H1 (cell line): ENCODE results near the gene NRXN3. TPM values are rescaled to one million over a fixed set of nuclear protein-coding genes. Genes with fewer than 3 reads are reported as not detected.
A peak's percentile ranks its signal among the peaks of the same experiment; 100 is the strongest.

Experiments used
- CTCF ChIA-PET: fragments of 300-600 bp; sonication (Branson Sonifier 250); formaldehyde crosslinking; loops from one replicate; lab custom pipeline; 2021; ENCODE audit not compliant: partially characterized antibody; lab: Charles Lee
- POLR2A ChIA-PET: fragments of 300-600 bp; sonication (Branson Sonifier 250); formaldehyde crosslinking; loops from one replicate; lab custom pipeline; 2021; ENCODE audit warnings: inconsistent platforms; ENCODE audit not compliant: partially characterized antibody; lab: Charles Lee
- DNase-seq, 2 experiments: peaks; one replicate each; pipeline versions ENCODE4 v3.0.0 to v3.0.0-alpha.2; 2010 to 2022; ENCODE audit warnings: low spot score in 2 of 2, low read depth in 1 of 2, mixed read lengths in 1 of 2
- FAIRE-seq: peaks from 2 replicates; lab custom pipeline; 2011; peaks lifted over from hg19 to GRCh38; lab: Jason Lieb, UNC
- H2AFZ ChIP-seq: 2 replicates; pipeline ENCODE4 v1.8.1; 2012; ENCODE audit warnings: low read length, inconsistent platforms
- H2AK5ac ChIP-seq: 2 replicates; pipeline ENCODE4 v1.6.1; 2013; ENCODE audit warnings: low read depth, low read length
- H2BK120ac ChIP-seq: replicated peaks from 2 replicates; pipeline ENCODE3; 2013; ENCODE audit warnings: low read depth, low read length, inconsistent platforms
- H2BK12ac ChIP-seq: 2 replicates; pipeline ENCODE4 v1.6.1; 2013; ENCODE audit warnings: low read depth, low read length
- H2BK15ac ChIP-seq: 2 replicates; pipeline ENCODE4 v1.6.1; 2013; ENCODE audit warnings: low read length
- H2BK20ac ChIP-seq: 2 replicates; pipeline ENCODE4 v1.6.1; 2013; ENCODE audit warnings: low read length
- H2BK5ac ChIP-seq: 2 replicates; pipeline ENCODE4 v1.6.1; 2013; ENCODE audit warnings: low read depth, low read length
- H3K14ac ChIP-seq: 2 replicates; pipeline ENCODE4 v1.6.1; 2013; ENCODE audit warnings: inconsistent platforms; ENCODE audit not compliant: insufficient read length
- H3K18ac ChIP-seq: 2 replicates; pipeline ENCODE4 v1.6.1; 2013; ENCODE audit warnings: low read length; ENCODE audit errors: extremely low read depth
- H3K23ac ChIP-seq: 2 replicates; pipeline ENCODE4 v1.6.1; 2013; ENCODE audit warnings: inconsistent platforms; ENCODE audit not compliant: insufficient read length
- H3K23me2 ChIP-seq: 2 replicates; pipeline ENCODE4 v1.6.1; 2013; ENCODE audit warnings: low read depth, low read length
- H3K27ac ChIP-seq: 2 replicates; pipeline ENCODE4 v1.6.1; 2011; ENCODE audit warnings: low read depth, low read length, inconsistent platforms
- H3K27me3 ChIP-seq, 4 experiments: replicated peaks in 1 of 4; 1 replicate in 1 of 4; 2 replicates in 3 of 4; pipeline versions ENCODE4 v1.6.1 to v1.8.1; 2011 to 2013; ENCODE audit warnings: low read length in 3 of 4, mild to moderate bottlenecking in 3 of 4, inconsistent platforms in 2 of 4, mixed read lengths in 2 of 4, moderate library complexity in 1 of 4; ENCODE audit not compliant: control insufficient read depth in 3 of 4, insufficient read depth in 3 of 4; ENCODE audit errors: extremely low read depth in 1 of 4
- H3K36me3 ChIP-seq, 4 experiments: 2 replicates each; pipeline versions ENCODE4 v1.6.1 to v1.8.1; 2011 to 2013; ENCODE audit warnings: mild to moderate bottlenecking in 4 of 4, low read length in 3 of 4, moderate library complexity in 2 of 4, control low read depth in 1 of 4, inconsistent platforms in 1 of 4; ENCODE audit not compliant: insufficient read depth in 4 of 4, control insufficient read depth in 2 of 4
- H3K4ac ChIP-seq: replicated peaks from 2 replicates; pipeline ENCODE3; 2013; ENCODE audit warnings: low read length, low read depth, mixed read lengths, inconsistent platforms; ENCODE audit not compliant: insufficient read length
- H3K4me1 ChIP-seq, 4 experiments: replicated peaks in 1 of 4; 1 replicate in 1 of 4; 2 replicates in 3 of 4; pipeline versions ENCODE4 v1.6.1 to v1.8.1; 2011 to 2013; ENCODE audit warnings: low read length in 3 of 4, inconsistent platforms in 2 of 4, mixed read lengths in 1 of 4; ENCODE audit not compliant: insufficient read depth in 4 of 4, control insufficient read depth in 3 of 4
- H3K4me2 ChIP-seq, 2 experiments: 2 replicates each; pipeline versions ENCODE4 v1.6.1 to v1.8.1; 2011 to 2013; ENCODE audit warnings: low read depth in 2 of 2, low read length in 2 of 2, control low read depth in 1 of 2, inconsistent platforms in 1 of 2, mild to moderate bottlenecking in 1 of 2; ENCODE audit not compliant: insufficient read depth in 1 of 2
- H3K4me3 ChIP-seq, 4 experiments: fragments of 200-600, 300-600 bp in 1 of 4; sonication (generic), shearing (Covaris generic), sonication (Bioruptor Twin) in 1 of 4; 2 replicates each; pipeline versions ENCODE4 v1.5.1 to v1.8.1; 2011 to 2016; ENCODE audit warnings: low read length in 4 of 4, low read depth in 3 of 4, control low read depth in 2 of 4, inconsistent platforms in 2 of 4, mild to moderate bottlenecking in 2 of 4, mixed read lengths in 1 of 4, moderate library complexity in 1 of 4; ENCODE audit not compliant: insufficient read depth in 2 of 4; ENCODE audit errors: extremely low read depth in 1 of 4
- H3K56ac ChIP-seq: replicated peaks from 2 replicates; pipeline ENCODE3; 2013; ENCODE audit warnings: low read depth, mild to moderate bottlenecking, mixed read lengths, low read length, inconsistent platforms; ENCODE audit not compliant: insufficient read length
- H3K79me1 ChIP-seq: 2 replicates; pipeline ENCODE4 v1.6.1; 2013; ENCODE audit warnings: low read depth, low read length, control low read depth
- H3K79me2 ChIP-seq, 2 experiments: 2 replicates each; pipeline versions ENCODE4 v1.6.1 to v1.8.1; 2012 to 2013; ENCODE audit warnings: low read length in 2 of 2, mild to moderate bottlenecking in 2 of 2, inconsistent platforms in 1 of 2; ENCODE audit not compliant: insufficient read depth in 2 of 2, control insufficient read depth in 1 of 2
- H3K9ac ChIP-seq, 4 experiments: replicated peaks in 1 of 4; 1 replicate in 1 of 4; 2 replicates in 3 of 4; pipeline versions ENCODE4 v1.6.1 to v1.8.1; 2011 to 2013; ENCODE audit warnings: low read depth in 3 of 4, low read length in 3 of 4, control low read depth in 2 of 4, mild to moderate bottlenecking in 2 of 4, moderate library complexity in 2 of 4, inconsistent platforms in 1 of 4; ENCODE audit errors: extremely low read depth in 1 of 4
- H3K9me3 ChIP-seq, 2 experiments: 2 replicates each; pipeline versions ENCODE4 v1.6.1 to v1.8.1; 2012 to 2013; ENCODE audit warnings: mild to moderate bottlenecking in 2 of 2, moderate library complexity in 2 of 2, control low read depth in 1 of 2, inconsistent platforms in 1 of 2, low read depth in 1 of 2, low read length in 1 of 2, mixed read lengths in 1 of 2; ENCODE audit not compliant: insufficient read depth in 2 of 2
- H4K20me1 ChIP-seq, 2 experiments: replicated peaks in 1 of 2; 2 replicates each; pipeline versions ENCODE3 to v1.8.1; 2011 to 2013; ENCODE audit warnings: inconsistent platforms in 2 of 2, low read length in 2 of 2, mild to moderate bottlenecking in 1 of 2; ENCODE audit not compliant: insufficient read depth in 2 of 2, control insufficient read depth in 1 of 2
- H4K5ac ChIP-seq: 2 replicates; pipeline ENCODE4 v1.6.1; 2013; ENCODE audit warnings: low read length, low read depth, mixed read lengths, inconsistent platforms; ENCODE audit not compliant: insufficient read length
- H4K8ac ChIP-seq: 2 replicates; pipeline ENCODE4 v1.8.0; 2013; ENCODE audit warnings: mild to moderate bottlenecking, moderate library complexity, low read length, inconsistent platforms; ENCODE audit not compliant: insufficient read depth; ENCODE audit errors: extremely low read depth
- H4K91ac ChIP-seq: replicated peaks from 2 replicates; pipeline ENCODE3; 2013; ENCODE audit warnings: low read length, mixed read lengths, inconsistent platforms; ENCODE audit not compliant: insufficient read length
- BACH1 ChIP-seq: IDR thresholded peaks from 2 replicates; pipeline ENCODE4 v1.6.1; 2012; ENCODE audit warnings: low read length, improper control_type of control experiment
- CBX5 ChIP-seq: fragments of 300-800, 300-1000 bp; sonication (generic); IDR thresholded peaks from 2 replicates; pipeline ENCODE4 v1.7.1; 2016; ENCODE audit warnings: antibody characterized with exemption, low read length, low read depth
- CHD2 ChIP-seq: IDR thresholded peaks from 2 replicates; pipeline ENCODE4 v1.6.1; 2012; ENCODE audit warnings: low read length, improper control_type of control experiment
- JUN ChIP-seq: IDR thresholded peaks from 2 replicates; pipeline ENCODE4 v1.6.1; 2011; ENCODE audit warnings: low read depth, mild to moderate bottlenecking, improper control_type of control experiment, low read length
- JUND ChIP-seq: IDR thresholded peaks from 2 replicates; pipeline ENCODE4 v1.6.1; 2011; ENCODE audit warnings: mild to moderate bottlenecking, improper control_type of control experiment, low read length
- POLR2AphosphoS5 ChIP-seq: IDR thresholded peaks from 2 replicates; pipeline ENCODE4 v1.6.1; 2011; ENCODE audit warnings: low read depth, low read length
- RBBP5 ChIP-seq: IDR thresholded peaks from 2 replicates; pipeline ENCODE4 v1.7.1; 2012; ENCODE audit warnings: low read depth, mild to moderate bottlenecking, inconsistent platforms, low read length, moderate library complexity, borderline replicate concordance
- SIX5 ChIP-seq: IDR thresholded peaks from 2 replicates; pipeline ENCODE4 v1.6.1; 2011; ENCODE audit warnings: mild to moderate bottlenecking, low read depth, low read length
- TBP ChIP-seq: IDR thresholded peaks from 2 replicates; pipeline ENCODE4 v1.6.1; 2011; ENCODE audit warnings: low read depth, low read length, improper control_type of control experiment
- TCF12 ChIP-seq: IDR thresholded peaks from 2 replicates; pipeline ENCODE4 v1.6.1; 2011; ENCODE audit warnings: low read depth, mild to moderate bottlenecking, low read length
- WGBS, 2 experiments: shearing (Covaris generic) in 1 of 2; methylation state at CpG; one replicate each; pipeline versions ENCODE4 v1.1.6 to v1.1.7; 2013 to 2015; ENCODE audit warnings: low lambda C conversion rate in 2 of 2, mixed read lengths in 2 of 2, inconsistent platforms in 1 of 2, low coverage in 1 of 2, missing lambda C conversion rate in 1 of 2; ENCODE audit not compliant: insufficient replicate concordance in 2 of 2, insufficient coverage in 1 of 2, insufficient read length in 1 of 2; ENCODE audit errors: extremely low coverage in 1 of 2, missing lambda C conversion rate in 1 of 2; 5-methylcytosine and 5-hydroxymethylcytosine counted together
- polyA plus RNA-seq, 7 experiments: library from polyadenylated mRNA; depleted of rRNA in 3 of 7; stranded (reverse) in 5 of 7; unstranded in 2 of 7; fragments of >200 nt in 5 of 7; fragments of 200-250 nt in 2 of 7; gene quantifications; 1 replicate in 5 of 7; 2 replicates in 1 of 7; 4 replicates in 1 of 7; pipeline versions ENCODE4 v1.2.1 to v1.2.3, GENCODE V29; 2011 to 2013; ENCODE audit warnings: missing spikeins in 2 of 7, mixed read lengths in 2 of 7
- total RNA-seq: library from RNA; stranded (reverse); fragmentation: NEBNext Ultra II Directional; extraction: Animal tissue kit (Norgen Biotek cat#: 25700); gene quantifications from 2 replicates; pipeline ENCODE4 v1.2.1, GENCODE V29; 2021
- TF ChIP-seq, protein P1 (sequence below): IDR thresholded peaks from 2 replicates; pipeline ENCODE4 v1.6.1; 2012; ENCODE audit warnings: low read length, inconsistent platforms
- TF ChIP-seq, protein P2 (sequence below): IDR thresholded peaks from 2 replicates; pipeline ENCODE4 v1.6.1; 2012; ENCODE audit warnings: inconsistent platforms
- TF ChIP-seq, protein P3 (sequence below): IDR thresholded peaks from 2 replicates; pipeline ENCODE4 v1.6.1; 2012; ENCODE audit warnings: inconsistent platforms

The NRXN3 gene
- total and polyA plus RNA-seq, 2 of the 8 experiments (the other 6 are each of a cell fraction or from before 2014, with no cell fraction given), result 2.6 to 4.1 TPM

DNA sequence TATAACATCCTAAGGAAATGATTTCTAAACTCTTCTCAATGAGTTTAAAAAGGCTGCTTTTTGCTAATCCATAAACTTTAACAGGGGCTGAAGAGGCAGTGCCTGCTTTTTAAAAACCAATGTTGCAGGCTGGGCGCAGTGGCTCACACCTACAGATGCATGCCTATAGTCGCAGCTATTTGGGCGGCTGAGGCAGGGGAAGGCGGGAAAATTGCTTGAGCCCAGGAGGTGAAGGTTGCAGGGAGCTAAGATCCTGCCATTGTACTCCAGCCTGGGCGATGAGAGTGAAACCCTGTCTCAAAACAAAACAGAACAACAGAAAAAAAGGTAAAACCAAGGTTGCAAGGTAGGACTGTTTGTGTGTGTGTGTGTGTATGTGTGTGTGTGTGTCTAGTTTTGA is 1509.9 kb downstream of the NRXN3 start:
- DNase-seq (no peak), FAIRE-seq (no peak)
- no peak overlapping the region for H2BK20ac ChIP-seq
- TF ChIP-seq, protein P1, sequence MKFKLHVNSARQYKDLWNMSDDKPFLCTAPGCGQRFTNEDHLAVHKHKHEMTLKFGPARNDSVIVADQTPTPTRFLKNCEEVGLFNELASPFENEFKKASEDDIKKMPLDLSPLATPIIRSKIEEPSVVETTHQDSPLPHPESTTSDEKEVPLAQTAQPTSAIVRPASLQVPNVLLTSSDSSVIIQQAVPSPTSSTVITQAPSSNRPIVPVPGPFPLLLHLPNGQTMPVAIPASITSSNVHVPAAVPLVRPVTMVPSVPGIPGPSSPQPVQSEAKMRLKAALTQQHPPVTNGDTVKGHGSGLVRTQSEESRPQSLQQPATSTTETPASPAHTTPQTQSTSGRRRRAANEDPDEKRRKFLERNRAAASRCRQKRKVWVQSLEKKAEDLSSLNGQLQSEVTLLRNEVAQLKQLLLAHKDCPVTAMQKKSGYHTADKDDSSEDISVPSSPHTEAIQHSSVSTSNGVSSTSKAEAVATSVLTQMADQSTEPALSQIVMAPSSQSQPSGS, result no peak
- TF ChIP-seq, protein P2, sequence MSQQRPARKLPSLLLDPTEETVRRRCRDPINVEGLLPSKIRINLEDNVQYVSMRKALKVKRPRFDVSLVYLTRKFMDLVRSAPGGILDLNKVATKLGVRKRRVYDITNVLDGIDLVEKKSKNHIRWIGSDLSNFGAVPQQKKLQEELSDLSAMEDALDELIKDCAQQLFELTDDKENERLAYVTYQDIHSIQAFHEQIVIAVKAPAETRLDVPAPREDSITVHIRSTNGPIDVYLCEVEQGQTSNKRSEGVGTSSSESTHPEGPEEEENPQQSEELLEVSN, result peak; percentile 96
- TF ChIP-seq POLR2AphosphoS5, result no peak
- TF ChIP-seq TBP, result no peak
- TF ChIP-seq BACH1, result no peak
- TF ChIP-seq CHD2, result no peak
- TF ChIP-seq SIX5, result no peak
- TF ChIP-seq RBBP5, result no peak
- TF ChIP-seq TCF12, result no peak
- TF ChIP-seq, protein P3, sequence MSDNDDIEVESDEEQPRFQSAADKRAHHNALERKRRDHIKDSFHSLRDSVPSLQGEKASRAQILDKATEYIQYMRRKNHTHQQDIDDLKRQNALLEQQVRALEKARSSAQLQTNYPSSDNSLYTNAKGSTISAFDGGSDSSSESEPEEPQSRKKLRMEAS, result peak; percentile 80
- TF ChIP-seq JUND, result no peak
- TF ChIP-seq CBX5, result no peak
- no peak for TF ChIP-seq JUN

More for the DNA sequence above, 1509.9 kb downstream of the NRXN3 start:
- no peak overlapping the region for H2BK120ac ChIP-seq
- H3K79me2 ChIP-seq, result no peaks in the 10 kb centered on the region
- H3K14ac ChIP-seq, result no peak overlapping the region
- H3K9me3 ChIP-seq, result no peaks in the 10 kb centered on the region
- no peak overlapping the region; the same call in 1 of the 2 replicates for H4K8ac ChIP-seq
- H2BK5ac ChIP-seq, result no peak overlapping the region
- H3K23ac ChIP-seq, result no peak overlapping the region
- H4K20me1 ChIP-seq, result no peaks in the 10 kb centered on the region
- H3K27ac ChIP-seq, result no peak overlapping the region
- no peak overlapping the region for H2BK15ac ChIP-seq
- CTCF ChIA-PET, result interaction anchor here (1.1 kb wide), 1 partner anchor 673 kb away, joined by 4 read pairs; no protein-coding TSS in a partner anchor
- no peak overlapping the region for H4K5ac ChIP-seq
- H3K18ac ChIP-seq, result no peak overlapping the region
- WGBS, 2 experiments, result 55% methylated on average over 5 of the region's 5 CpGs; no CpG with 5 or more reads in 1 of the 2 experiments
- no peak overlapping the region for H3K4me2 ChIP-seq
- H3K79me1 ChIP-seq, result no peaks in the 10 kb centered on the region
- H3K23me2 ChIP-seq, result no peaks in the 10 kb centered on the region; the same call in 1 of the 2 replicates
- H4K91ac ChIP-seq, result no peak overlapping the region
- no peak overlapping the region for H3K9ac ChIP-seq
- H3K27me3 ChIP-seq, result no peaks in the 10 kb centered on the region; a peak in 2 of 7 replicates
- no peak overlapping the region for H3K4me3 ChIP-seq
- no peak overlapping the region for H3K56ac ChIP-seq
- no peaks in the 10 kb centered on the region for H3K36me3 ChIP-seq
- H2AK5ac ChIP-seq, result no peak overlapping the region
- no peak overlapping the region for H3K4ac ChIP-seq
- peaks cover 2 to 5% (median 3%) of the 10 kb centered on the region in 4 experiments; a peak in 4 of 7 replicates for H3K4me1 ChIP-seq
- H2BK12ac ChIP-seq, result no peak overlapping the region
- H2AFZ ChIP-seq, result peak overlapping the region; percentile 93; the same call in 1 of the 2 replicates
- POLR2A ChIA-PET, result no interaction called here
